WI38 (cell line): ENCODE data around the gene GAB2.

Experiments used
- H3K4me3 ChIP-seq: 2 replicates; pipeline ENCODE4 v1.5.1; 2011; ENCODE audit warnings: low read depth, mild to moderate bottlenecking, control low read depth, low read length
- CTCF ChIP-seq: IDR thresholded peaks from 2 replicates; pipeline ENCODE4 v1.5.1; 2012; ENCODE audit warnings: low read depth, mild to moderate bottlenecking, control low read depth, low read length

The GAB2 gene

GRCh38 chr11:78337554-78337924, 80.1 kb downstream of the GAB2 start:
- H3K4me3 ChIP-seq = no peak overlapping the region
- no peak for TF ChIP-seq CTCF

- TF ChIP-seq CTCF = no peak
- H3K4me3 ChIP-seq = no peak overlapping the region
Observed at GRCh38 chr11:78336877-78337553, 80.6 kb downstream of the GAB2 start.

GRCh38 chr11:78334109-78334508, 83.5 kb downstream of the GAB2 start:
- no peak for TF ChIP-seq CTCF

GRCh38 chr11:78332872-78333271, 84.7 kb downstream of the GAB2 start:
- no peak overlapping the region for H3K4me3 ChIP-seq
- TF ChIP-seq CTCF = no peak

More at GRCh38 chr11:78334109-78334508, 83.5 kb downstream of the GAB2 start:
- H3K4me3 ChIP-seq = no peak overlapping the region

GRCh38 chr11:78332174-78332866, 85.3 kb downstream of the GAB2 start:
- H3K4me3 ChIP-seq = no peak overlapping the region
- no peak for TF ChIP-seq CTCF

GRCh38 chr11:78331711-78332110, 85.9 kb downstream of the GAB2 start:
- TF ChIP-seq CTCF = no peak
- no peak overlapping the region for H3K4me3 ChIP-seq

GRCh38 chr11:78330361-78330760, 87.3 kb downstream of the GAB2 start:
- no peak overlapping the region for H3K4me3 ChIP-seq
- no peak for TF ChIP-seq CTCF
